ENCODE results near the gene PATJ.

- TF ChIP-seq POLR2A (IDR thresholded peaks at IDR 0.05): no peak
- TF ChIP-seq, protein P1, sequence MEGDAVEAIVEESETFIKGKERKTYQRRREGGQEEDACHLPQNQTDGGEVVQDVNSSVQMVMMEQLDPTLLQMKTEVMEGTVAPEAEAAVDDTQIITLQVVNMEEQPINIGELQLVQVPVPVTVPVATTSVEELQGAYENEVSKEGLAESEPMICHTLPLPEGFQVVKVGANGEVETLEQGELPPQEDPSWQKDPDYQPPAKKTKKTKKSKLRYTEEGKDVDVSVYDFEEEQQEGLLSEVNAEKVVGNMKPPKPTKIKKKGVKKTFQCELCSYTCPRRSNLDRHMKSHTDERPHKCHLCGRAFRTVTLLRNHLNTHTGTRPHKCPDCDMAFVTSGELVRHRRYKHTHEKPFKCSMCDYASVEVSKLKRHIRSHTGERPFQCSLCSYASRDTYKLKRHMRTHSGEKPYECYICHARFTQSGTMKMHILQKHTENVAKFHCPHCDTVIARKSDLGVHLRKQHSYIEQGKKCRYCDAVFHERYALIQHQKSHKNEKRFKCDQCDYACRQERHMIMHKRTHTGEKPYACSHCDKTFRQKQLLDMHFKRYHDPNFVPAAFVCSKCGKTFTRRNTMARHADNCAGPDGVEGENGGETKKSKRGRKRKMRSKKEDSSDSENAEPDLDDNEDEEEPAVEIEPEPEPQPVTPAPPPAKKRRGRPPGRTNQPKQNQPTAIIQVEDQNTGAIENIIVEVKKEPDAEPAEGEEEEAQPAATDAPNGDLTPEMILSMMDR (IDR thresholded peaks at IDR 0.05): no peak
Observed at GRCh38 chr1:61962631-61963030, 220.4 kb downstream of the PATJ start.
